Epithelial cell of proximal tubule (primary cell): ENCODE results near the gene RYK. TPM values are rescaled to one million over a fixed set of nuclear protein-coding genes. Genes with fewer than 3 reads are reported as not detected.

ENCODE experiments used
- DNase-seq: peaks from one replicate; pipeline ENCODE4 v3.0.0-alpha.2; 2011; ENCODE audit warnings: low read depth
- H3K4me3 ChIP-seq: 2 replicates; pipeline ENCODE4 v1.5.1; 2011; ENCODE audit warnings: low read depth, mild to moderate bottlenecking, low read length
- total RNA-seq: library from RNA; depleted of rRNA; stranded (reverse); fragments of >200 nt; gene quantifications from 2 replicates; pipeline ENCODE4 v1.2.3, GENCODE V29; 2015
- TF ChIP-seq, protein P1 (sequence below): conservative IDR thresholded peaks from 2 replicates; pipeline ENCODE4 v1.5.1; 2012; ENCODE audit warnings: low read depth, mild to moderate bottlenecking, low read length

Gene RYK
- total RNA-seq, 1 donor from 2014 or later, result 33.5 TPM

DNA sequence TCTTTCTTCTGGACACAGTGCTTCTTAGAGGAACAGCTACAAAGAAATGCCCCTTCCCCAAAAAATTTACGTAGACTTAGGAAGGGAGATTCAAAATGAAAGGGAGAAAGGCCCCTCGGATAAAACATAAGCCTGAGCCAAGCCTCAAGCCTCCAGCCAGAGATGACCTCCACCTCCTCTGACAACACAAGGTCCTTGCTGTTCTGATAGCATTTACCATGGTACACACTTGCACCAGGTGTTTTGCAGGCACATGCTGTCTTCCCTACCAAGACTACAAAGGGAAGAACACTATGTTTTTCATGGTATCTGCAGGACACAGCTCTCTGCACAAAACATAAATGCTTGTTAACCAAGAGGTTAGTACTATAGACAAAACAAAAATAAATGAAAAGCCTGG is 27.8 kb downstream of the RYK start:
- H3K4me3 ChIP-seq, result no peak overlapping the region
- no peak for DNase-seq
- TF ChIP-seq, protein P1, sequence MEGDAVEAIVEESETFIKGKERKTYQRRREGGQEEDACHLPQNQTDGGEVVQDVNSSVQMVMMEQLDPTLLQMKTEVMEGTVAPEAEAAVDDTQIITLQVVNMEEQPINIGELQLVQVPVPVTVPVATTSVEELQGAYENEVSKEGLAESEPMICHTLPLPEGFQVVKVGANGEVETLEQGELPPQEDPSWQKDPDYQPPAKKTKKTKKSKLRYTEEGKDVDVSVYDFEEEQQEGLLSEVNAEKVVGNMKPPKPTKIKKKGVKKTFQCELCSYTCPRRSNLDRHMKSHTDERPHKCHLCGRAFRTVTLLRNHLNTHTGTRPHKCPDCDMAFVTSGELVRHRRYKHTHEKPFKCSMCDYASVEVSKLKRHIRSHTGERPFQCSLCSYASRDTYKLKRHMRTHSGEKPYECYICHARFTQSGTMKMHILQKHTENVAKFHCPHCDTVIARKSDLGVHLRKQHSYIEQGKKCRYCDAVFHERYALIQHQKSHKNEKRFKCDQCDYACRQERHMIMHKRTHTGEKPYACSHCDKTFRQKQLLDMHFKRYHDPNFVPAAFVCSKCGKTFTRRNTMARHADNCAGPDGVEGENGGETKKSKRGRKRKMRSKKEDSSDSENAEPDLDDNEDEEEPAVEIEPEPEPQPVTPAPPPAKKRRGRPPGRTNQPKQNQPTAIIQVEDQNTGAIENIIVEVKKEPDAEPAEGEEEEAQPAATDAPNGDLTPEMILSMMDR, result no peak

DNA sequence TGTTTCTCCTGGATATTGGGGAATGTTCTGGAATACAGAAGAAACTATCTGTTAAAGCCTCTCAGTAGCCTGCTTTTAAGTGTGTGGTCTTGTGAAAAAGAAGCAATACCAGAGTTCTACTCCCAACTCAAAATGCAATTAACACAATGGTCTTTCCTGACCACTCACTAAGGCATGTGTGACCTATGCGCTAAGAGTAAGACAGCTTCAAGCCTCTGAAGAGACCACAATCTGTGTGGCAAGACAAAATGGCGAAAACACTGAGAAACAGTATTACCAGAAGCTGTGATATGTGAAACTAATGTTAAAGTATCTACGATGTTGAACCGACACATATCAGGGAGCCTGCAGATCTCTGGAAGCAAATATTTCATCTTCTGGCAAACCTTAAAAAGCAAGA is 33.8 kb downstream of the RYK start:
- no peak for DNase-seq
- H3K4me3 ChIP-seq, result no peak overlapping the region
- TF ChIP-seq, protein P1, result no peak

DNA sequence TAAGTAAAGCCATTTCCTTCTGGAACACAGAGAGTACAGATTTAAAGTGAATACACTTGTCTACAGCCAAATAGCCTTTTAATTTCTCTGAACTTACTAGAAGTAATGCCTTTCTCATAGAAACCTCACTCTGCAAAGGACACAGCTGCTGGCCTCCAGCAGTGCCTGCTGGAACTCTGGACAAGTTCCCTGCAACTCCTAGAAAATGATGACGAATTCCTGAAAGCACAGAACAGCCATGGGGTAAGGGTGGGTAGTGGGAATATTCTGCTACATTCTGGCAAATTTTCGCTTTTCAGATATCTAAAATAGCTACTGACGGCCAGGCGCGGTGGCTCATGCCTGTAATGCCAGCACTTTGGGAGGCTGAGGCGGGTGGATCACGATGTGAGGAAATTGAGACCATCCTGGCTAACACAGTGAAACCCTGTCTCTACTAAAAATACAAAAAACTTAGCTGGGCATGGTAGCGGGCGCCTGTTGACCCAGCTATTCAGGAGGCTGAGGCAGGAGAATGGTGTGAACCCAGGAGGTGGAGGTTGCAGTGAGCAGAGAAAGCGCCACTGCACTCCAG is 34.4 kb downstream of the RYK start:
- H3K4me3 ChIP-seq, result no peak overlapping the region
- TF ChIP-seq, protein P1, result no peak
- DNase-seq, result no peak

DNA sequence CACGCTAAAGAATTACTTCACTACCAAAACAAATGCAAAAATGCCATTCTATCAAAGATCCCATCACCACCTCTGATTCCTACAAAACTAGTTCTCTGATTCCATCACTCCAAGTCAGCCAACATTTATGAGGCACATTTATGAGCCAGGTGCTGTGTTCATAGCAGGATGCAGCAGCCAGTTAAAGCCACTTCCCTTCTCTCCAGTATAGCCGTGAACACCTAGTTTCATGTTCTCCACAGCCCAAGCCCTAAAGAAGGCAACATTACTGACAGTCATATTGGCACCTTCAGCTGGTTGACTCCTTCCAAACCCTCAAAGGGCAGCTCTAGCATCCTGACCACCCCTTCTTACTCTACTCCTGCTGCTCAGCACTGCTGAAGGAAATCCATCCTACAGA is 36.4 kb downstream of the RYK start:
- no peak for DNase-seq
- H3K4me3 ChIP-seq, result no peak overlapping the region
- TF ChIP-seq, protein P1, result no peak

DNA sequence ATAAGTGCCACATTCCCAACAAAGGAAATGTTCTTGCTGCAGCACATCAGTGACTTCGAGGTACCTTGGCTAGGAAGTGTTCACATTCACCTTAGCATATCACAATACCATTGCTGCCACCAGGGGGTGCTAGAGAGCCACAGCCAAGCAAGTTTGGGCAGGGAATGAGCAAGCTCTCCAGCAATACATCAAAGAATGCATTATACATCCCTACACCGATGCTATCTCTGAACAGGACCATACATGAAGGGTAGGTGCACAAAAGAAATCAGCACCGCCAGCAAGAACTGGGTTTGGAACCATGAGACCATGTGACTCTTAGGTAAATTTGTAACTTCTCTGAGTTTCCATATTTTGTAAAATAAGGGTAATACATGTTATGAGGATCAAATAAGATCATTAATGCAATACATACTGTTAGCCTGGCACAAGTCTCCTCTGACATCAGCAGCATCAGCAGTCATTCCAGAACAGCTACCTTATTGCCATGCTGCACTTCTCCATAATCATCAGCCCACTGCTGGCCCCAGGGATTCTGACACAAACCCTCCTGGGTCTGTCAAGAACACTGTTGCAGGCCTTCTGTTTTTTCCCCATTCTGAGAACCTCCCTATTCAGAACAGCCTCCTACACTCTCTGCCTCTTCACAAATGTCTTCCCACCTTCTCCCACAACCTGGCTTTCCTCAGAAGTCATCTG is 37.5 kb downstream of the RYK start:
- TF ChIP-seq, protein P1, result peak; percentile 99
- DNase-seq, result no peak

DNA sequence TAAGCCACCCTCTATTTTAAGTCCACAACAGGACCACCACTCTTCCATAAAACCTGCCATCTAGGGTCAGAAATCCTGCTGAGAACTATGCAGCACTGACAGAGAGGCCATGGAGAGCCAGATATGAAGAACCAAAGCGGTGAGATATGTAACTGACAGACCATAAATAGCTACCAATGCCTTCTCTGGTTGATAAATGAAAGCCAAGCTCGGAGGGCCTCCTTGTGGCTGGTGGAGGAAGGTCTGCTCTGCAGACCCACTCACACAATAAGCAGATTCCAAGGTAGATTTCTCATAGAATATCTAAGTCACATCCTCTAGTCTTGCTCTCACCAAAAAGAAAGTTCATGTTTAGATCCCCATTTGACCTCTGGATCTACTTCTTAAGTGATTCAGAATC is 38.9 kb downstream of the RYK start:
- no peak overlapping the region for H3K4me3 ChIP-seq
- DNase-seq, result no peak
- TF ChIP-seq, protein P1, result peak; percentile 82

More for the DNA sequence above, 37.5 kb downstream of the RYK start:
- no peak overlapping the region for H3K4me3 ChIP-seq

DNA sequence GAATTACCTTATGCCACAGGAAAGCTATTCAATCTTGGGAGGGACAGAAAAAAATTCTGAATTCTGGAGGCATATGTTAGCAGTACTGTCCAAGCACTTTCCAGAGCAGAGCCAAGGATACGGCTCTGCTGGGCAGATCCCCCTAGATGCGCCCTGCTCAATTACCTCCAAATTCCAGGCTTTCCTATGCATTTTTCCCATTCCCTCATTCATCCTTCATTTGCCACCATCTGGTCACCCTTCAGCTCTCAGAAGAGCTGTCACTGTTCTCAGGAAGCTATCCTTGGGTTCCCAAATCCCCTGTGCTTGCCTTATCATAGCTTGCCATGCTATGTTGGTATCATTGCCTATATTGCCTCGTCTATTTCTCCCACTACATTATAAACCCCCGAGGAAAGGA is 45.2 kb downstream of the RYK start:
- DNase-seq, result no peak
- H3K4me3 ChIP-seq, result no peak overlapping the region
- TF ChIP-seq, protein P1, result no peak
